Measurements from ENCODE around the gene KIAA1217.

KIAA1217 gene

GRCh38 chr10:24277277-24277676, 68.3 kb downstream of the KIAA1217 start:
- no peak for DNase-seq
- in situ Hi-C loops (cut with MboI; ENCODE audit: low pct_unique_long_range_greater_than_20kb, low sequenced_read_pairs): no loop called here

GRCh38 chr10:24277771-24278170, 68.8 kb downstream of the KIAA1217 start:
- in situ Hi-C loops (cut with MboI; ENCODE audit: low pct_unique_long_range_greater_than_20kb, low sequenced_read_pairs): no loop called here
- DNase-seq: no peak

DNA sequence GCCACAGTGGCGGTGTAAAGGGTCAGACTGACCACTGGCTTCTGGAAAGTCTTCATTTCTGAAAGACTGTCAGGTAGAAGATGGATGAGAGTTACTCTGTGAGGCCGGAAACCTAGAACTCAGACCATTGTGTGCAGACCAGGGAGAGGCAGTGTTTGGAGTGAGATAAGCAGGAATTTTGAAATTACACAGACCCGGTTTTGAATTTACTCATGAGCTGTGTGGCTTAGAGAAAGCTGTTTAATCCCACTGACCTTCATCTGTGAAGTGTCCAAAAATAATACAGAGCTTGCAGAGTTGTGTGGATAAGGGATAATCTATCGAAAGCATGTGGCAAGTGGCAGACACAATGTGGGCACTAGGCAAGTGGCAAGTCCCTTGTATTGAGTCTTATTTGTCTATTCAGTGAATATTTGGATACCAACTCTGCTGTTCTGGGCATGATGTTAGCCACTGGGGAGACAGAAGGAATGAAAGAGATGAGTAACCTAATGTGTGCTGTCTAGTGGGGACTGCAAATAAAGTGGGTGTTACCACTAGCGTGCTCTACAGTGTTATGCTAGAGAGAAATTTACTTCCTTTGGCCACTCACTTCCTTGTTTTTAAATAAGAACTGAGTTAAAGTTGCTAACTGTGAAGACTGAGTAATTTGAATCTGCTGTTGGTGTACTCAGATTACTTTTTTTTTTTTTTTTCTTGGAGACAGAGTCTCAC, 69.4 kb downstream of the KIAA1217 start:
- DNase-seq: no peak
- in situ Hi-C loops (cut with MboI; ENCODE audit: low pct_unique_long_range_greater_than_20kb, low sequenced_read_pairs): no loop called here

- DNase-seq: no peak
- in situ Hi-C loops (cut with MboI; ENCODE audit: low pct_unique_long_range_greater_than_20kb, low sequenced_read_pairs): no loop called here
Observed at GRCh38 chr10:24279166-24279565, 70.2 kb downstream of the KIAA1217 start.

GRCh38 chr10:24287559-24288195, 78.7 kb downstream of the KIAA1217 start:
- in situ Hi-C loops (cut with MboI; ENCODE audit: low pct_unique_long_range_greater_than_20kb, low sequenced_read_pairs): no loop called here
- no peak for DNase-seq

DNA sequence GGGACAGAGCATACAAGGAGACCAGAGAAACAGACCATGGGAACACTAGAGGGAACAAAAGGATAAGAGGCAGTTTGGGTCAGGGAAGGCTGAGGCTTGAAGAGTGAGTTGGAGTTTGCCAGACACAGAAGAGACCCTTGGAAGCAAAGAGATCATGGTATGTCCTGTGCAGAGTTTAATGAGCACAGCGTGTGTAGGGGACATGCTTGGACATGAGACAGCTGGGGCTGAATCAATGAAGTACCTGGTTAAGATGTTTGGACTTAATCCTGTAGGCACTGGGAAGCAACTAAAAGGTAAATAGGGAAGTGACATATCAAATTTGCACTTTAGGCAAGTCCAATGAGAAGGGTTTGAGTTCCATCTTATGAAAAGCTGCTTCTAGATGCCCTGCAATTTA, 79.6 kb downstream of the KIAA1217 start:
- in situ Hi-C loops (cut with MboI; ENCODE audit: low pct_unique_long_range_greater_than_20kb, low sequenced_read_pairs): no loop called here
- no peak for DNase-seq

DNA sequence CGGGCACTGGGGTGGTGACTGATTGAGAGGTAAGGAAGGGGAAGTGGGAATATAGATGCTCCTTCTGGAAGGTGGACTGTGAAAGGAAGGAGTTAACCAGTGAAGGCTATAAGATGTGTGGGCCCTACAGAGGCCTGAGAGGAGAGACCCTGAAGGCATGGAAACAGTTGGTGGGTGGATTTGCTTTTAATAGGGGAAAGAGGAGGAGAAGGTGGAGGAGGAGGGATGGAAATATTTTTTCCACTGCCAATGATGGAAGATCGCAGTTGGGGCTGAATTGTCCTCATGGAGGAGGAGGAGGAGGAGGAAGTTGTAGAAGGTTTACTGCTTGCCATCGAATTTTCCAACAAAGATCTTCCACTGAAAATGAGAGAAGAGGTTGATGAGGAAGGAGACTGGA, 80.3 kb downstream of the KIAA1217 start:
- DNase-seq: no peak
- in situ Hi-C loops (cut with MboI; ENCODE audit: low pct_unique_long_range_greater_than_20kb, low sequenced_read_pairs): no loop called here

- no peak for DNase-seq
- in situ Hi-C loops (cut with MboI; ENCODE audit: low pct_unique_long_range_greater_than_20kb, low sequenced_read_pairs): no loop called here
Observed at GRCh38 chr10:24292304-24293293, 83.7 kb downstream of the KIAA1217 start.

GRCh38 chr10:24299578-24300260, 90.8 kb downstream of the KIAA1217 start:
- no peak for DNase-seq
- in situ Hi-C loops (cut with MboI; ENCODE audit: low pct_unique_long_range_greater_than_20kb, low sequenced_read_pairs): no loop called here

DNA sequence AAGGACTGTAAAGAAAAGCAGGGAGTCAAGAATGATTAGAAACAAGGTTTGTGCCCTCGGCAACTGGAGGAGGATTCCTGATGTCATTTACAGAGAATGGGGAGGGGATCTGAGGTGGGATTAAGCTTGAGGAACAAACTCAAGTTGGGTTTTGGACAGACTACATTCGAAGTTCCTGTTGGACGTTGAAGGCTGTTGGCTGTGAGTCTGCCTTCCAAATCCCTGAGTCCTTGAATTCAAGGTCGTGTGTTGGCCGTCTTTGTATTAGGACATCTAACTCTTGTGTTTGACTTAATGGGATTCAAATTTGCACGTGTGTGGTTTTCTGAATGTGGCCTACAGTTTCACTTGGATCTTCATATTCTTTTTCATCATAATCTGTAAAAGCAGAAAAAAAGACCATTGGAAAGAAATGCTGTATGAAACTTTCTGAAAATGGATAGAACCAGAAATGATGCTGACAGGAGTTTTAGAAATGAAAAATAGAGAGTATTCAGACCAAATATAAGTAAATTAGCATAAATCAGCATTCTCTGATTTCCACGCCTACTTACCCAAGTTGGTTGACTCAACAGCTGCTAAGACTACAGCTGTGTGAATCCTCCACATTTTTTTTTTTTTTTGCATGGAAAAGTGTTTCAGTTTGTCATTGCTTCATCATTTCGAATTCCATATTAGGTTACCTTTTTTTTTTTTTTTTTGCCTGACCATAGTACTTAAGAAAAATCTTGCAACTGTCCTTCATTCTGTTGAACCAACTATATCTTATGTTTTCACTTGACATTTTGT, 94.8 kb downstream of the KIAA1217 start:
- no peak for DNase-seq
- in situ Hi-C loops (cut with MboI; ENCODE audit: low pct_unique_long_range_greater_than_20kb, low sequenced_read_pairs): no loop called here

- in situ Hi-C loops (cut with MboI; ENCODE audit: low pct_unique_long_range_greater_than_20kb, low sequenced_read_pairs): no loop called here
Observed at GRCh38 chr10:24305551-24306506, 96.9 kb downstream of the KIAA1217 start.

DNA sequence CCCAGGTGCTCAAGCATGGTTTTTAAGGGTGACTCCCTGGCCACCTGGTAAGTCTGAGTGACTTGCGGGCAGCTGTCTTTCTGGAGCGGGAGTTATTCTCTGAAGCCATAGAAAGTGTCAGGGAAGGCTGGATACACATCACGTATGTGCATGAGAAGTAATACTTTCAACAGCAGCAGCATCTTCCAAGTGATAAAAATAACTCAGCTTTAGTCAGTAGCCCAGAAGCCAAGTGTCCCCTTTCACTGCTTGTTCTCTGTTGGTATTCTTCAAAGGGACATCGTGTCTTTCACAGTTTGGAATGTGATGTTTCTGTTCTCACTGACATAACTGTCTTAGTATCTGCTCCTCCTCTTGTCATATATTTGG, 97.6 kb downstream of the KIAA1217 start:
- no peak for DNase-seq
- in situ Hi-C loops (cut with MboI; ENCODE audit: low pct_unique_long_range_greater_than_20kb, low sequenced_read_pairs): no loop called here

More at GRCh38 chr10:24305551-24306506, 96.9 kb downstream of the KIAA1217 start:
- DNase-seq: no peak

- in situ Hi-C loops (cut with MboI; ENCODE audit: low pct_unique_long_range_greater_than_20kb, low sequenced_read_pairs): no loop called here
- DNase-seq: no peak
Observed at GRCh38 chr10:24307116-24307515, 98.2 kb downstream of the KIAA1217 start.

- DNase-seq: no peak
- in situ Hi-C loops (cut with MboI; ENCODE audit: low pct_unique_long_range_greater_than_20kb, low sequenced_read_pairs): no loop called here
Observed at GRCh38 chr10:24307696-24308485, 99.0 kb downstream of the KIAA1217 start.

DNA sequence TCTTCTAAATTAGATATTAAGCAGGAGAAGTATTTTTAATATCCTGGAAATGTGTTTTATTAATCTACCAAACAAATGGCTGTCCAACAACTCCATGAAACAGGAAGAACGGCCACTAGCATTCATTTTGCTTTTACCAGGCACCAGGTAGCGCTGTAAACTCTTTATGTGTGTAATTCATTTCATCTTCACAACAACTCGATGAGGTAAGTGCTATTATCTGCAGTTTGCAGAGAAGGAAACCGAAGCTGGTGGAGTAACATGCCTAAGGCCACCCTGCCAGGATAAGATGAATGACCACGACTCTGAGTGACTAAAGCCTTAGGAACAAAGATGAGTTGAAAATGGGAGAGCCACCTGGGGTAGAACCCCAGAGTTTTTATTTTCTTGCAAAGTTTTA, 101.2 kb downstream of the KIAA1217 start:
- DNase-seq: no peak
- in situ Hi-C loops (cut with MboI; ENCODE audit: low pct_unique_long_range_greater_than_20kb, low sequenced_read_pairs): no loop called here

DNA sequence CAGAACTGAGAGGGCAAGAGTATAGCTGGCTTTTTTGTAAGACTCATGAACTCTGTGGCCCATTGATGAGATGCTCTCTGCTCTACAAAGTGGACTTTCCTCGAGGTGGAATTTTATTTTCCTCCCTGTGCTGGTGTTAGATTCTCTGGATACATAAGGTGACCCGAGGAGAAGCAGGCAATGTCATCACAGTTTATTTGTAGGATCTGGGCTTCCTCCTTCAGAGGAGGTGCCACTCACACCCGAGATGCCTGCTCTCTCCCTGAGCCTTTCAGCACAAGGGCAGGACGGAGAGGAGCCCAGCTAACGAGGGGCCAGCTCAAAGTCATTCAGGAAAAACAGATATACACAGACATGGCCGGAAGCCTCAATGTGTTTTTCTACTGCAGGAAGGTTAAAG, 103.0 kb downstream of the KIAA1217 start:
- in situ Hi-C loops (cut with MboI; ENCODE audit: low pct_unique_long_range_greater_than_20kb, low sequenced_read_pairs): no loop called here
- DNase-seq: no peak

GRCh38 chr10:24313283-24313682, 104.3 kb downstream of the KIAA1217 start:
- in situ Hi-C loops (cut with MboI; ENCODE audit: low pct_unique_long_range_greater_than_20kb, low sequenced_read_pairs): no loop called here
- DNase-seq: no peak

Data from KBM-7 (cell line).